SH-SY5Y (cell line): ENCODE results near the gene GRIP1.

Source experiments
- GATA2 ChIP-seq: IDR thresholded peaks from 2 replicates; pipeline ENCODE4 v1.6.1; 2011; ENCODE audit warnings: mild to moderate bottlenecking, low read depth, low read length
- GATA3 ChIP-seq: IDR thresholded peaks from 2 replicates; pipeline ENCODE4 v1.6.1; 2011; ENCODE audit warnings: low read depth, mild to moderate bottlenecking, low read length, moderate library complexity

- TF ChIP-seq GATA2: no peak
- TF ChIP-seq GATA3: no peak
Observed at GRCh38 chr12:66678338-66679275, at the start of gene GRIP1.
